Keratinocyte (primary cell): ENCODE results near the gene PARD3. TPM values are rescaled to one million over a fixed set of nuclear protein-coding genes. Genes with fewer than 3 reads are reported as not detected.

ENCODE experiments used
- DNase-seq: peaks from one replicate; pipeline ENCODE4 v3.0.0-alpha.2; 2011; ENCODE audit warnings: low read depth, missing footprints, low spot score
- FAIRE-seq: peaks from 2 replicates; lab custom pipeline; 2011; peaks lifted over from hg19 to GRCh38; lab: Jason Lieb, UNC
- H2AFZ ChIP-seq: 2 replicates; pipeline ENCODE4 v1.6.0; 2012; ENCODE audit warnings: low read length, control low read depth, inconsistent platforms; ENCODE audit not compliant: control insufficient read depth
- H3K27ac ChIP-seq: 2 replicates; pipeline ENCODE4 v1.5.1; 2011; ENCODE audit warnings: low read length; ENCODE audit not compliant: control insufficient read depth, insufficient read depth
- H3K27me3 ChIP-seq: 3 replicates; pipeline ENCODE4 v1.6.0; 2011; ENCODE audit warnings: low read length; ENCODE audit not compliant: control insufficient read depth, insufficient read depth; ENCODE audit errors: extremely low read depth
- H3K36me3 ChIP-seq, 2 experiments: 2 replicates in 1 of 2; 3 replicates in 1 of 2; pipeline ENCODE4 v1.5.1; 2011; ENCODE audit warnings: low read length in 2 of 2, mild to moderate bottlenecking in 1 of 2; ENCODE audit not compliant: control insufficient read depth in 2 of 2, insufficient read depth in 2 of 2; ENCODE audit errors: extremely low read depth in 1 of 2
- H3K4me1 ChIP-seq: 3 replicates; pipeline ENCODE4 v1.5.1; 2011; ENCODE audit warnings: low read length; ENCODE audit not compliant: control insufficient read depth, insufficient read depth; ENCODE audit errors: extremely low read depth
- H3K4me2 ChIP-seq: 3 replicates; pipeline ENCODE4 v1.6.0; 2011; ENCODE audit warnings: low read depth, low read length; ENCODE audit not compliant: control insufficient read depth, insufficient read depth; ENCODE audit errors: extremely low read depth
- H3K4me3 ChIP-seq, 3 experiments: fragments of 200-600 bp in 1 of 3; sonication (generic) in 1 of 3; 2 replicates in 2 of 3; 3 replicates in 1 of 3; pipeline ENCODE4 v1.5.1; 2011 to 2016; ENCODE audit warnings: low read length in 3 of 3, mild to moderate bottlenecking in 3 of 3, control low read depth in 2 of 3, inconsistent platforms in 1 of 3, low read depth in 1 of 3, mixed read lengths in 1 of 3, mixed run types in 1 of 3, moderate library complexity in 1 of 3; ENCODE audit not compliant: control insufficient read depth in 2 of 3, insufficient read depth in 2 of 3; ENCODE audit errors: extremely low read depth in 1 of 3
- H3K79me2 ChIP-seq: 2 replicates; pipeline ENCODE4 v1.6.0; 2012; ENCODE audit warnings: low read length; ENCODE audit not compliant: control insufficient read depth, insufficient read depth
- H3K9ac ChIP-seq: 3 replicates; pipeline ENCODE4 v1.6.0; 2011; ENCODE audit warnings: low read length; ENCODE audit not compliant: control insufficient read depth, insufficient read depth; ENCODE audit errors: extremely low read depth
- H3K9me1 ChIP-seq: 3 replicates; pipeline ENCODE4 v1.6.0; 2011; ENCODE audit warnings: low read length; ENCODE audit not compliant: control insufficient read depth, insufficient read depth; ENCODE audit errors: extremely low read depth
- H3K9me3 ChIP-seq: 2 replicates; pipeline ENCODE4 v1.5.1; 2012; ENCODE audit warnings: low read depth, low read length; ENCODE audit not compliant: control insufficient read depth
- H4K20me1 ChIP-seq: 3 replicates; pipeline ENCODE4 v1.6.0; 2011; ENCODE audit warnings: low read length; ENCODE audit not compliant: control insufficient read depth, insufficient read depth; ENCODE audit errors: extremely low read depth
- EZH2 ChIP-seq: IDR thresholded peaks from one replicate; pipeline ENCODE4 v1.6.1; 2012; ENCODE audit warnings: inconsistent platforms, mild to moderate bottlenecking, low read length, moderate library complexity
- dilution Hi-C: fragments of 300-500 bp; cut with MboI; formaldehyde crosslinking; loops from one replicate; pipeline ENCODE4 v1.7.0; 2020; ENCODE audit warnings: low sequenced_read_pairs; ENCODE audit not compliant: extremely low pct_ligation_motif_present
- polyA plus RNA-seq, 5 experiments: library from polyadenylated mRNA; depleted of rRNA in 3 of 5; stranded (reverse) in 3 of 5; stranded (forward) in 1 of 5; unstranded in 1 of 5; fragments of >200 nt; gene quantifications; 1 replicate in 1 of 5; 2 replicates in 3 of 5; 3 replicates in 1 of 5; pipeline versions ENCODE4 v1.2.1 to v1.2.3, GENCODE V29; 2011 to 2012; ENCODE audit warnings: missing spikeins in 2 of 5, low read depth in 1 of 5, low replicate concordance in 1 of 5
- TF ChIP-seq, protein P1 (sequence below), 3 experiments: IDR thresholded peaks in 1 of 3; conservative IDR thresholded peaks in 1 of 3; optimal IDR thresholded peaks in 1 of 3; 2 replicates in 2 of 3; 3 replicates in 1 of 3; pipeline versions ENCODE3 to v1.5.1; 2011; ENCODE audit warnings: low read length in 3 of 3, mild to moderate bottlenecking in 3 of 3, moderate library complexity in 2 of 3, control low read depth in 1 of 3, inconsistent platforms in 1 of 3; ENCODE audit not compliant: insufficient read depth in 2 of 3; ENCODE audit errors: extremely low read depth in 1 of 3

Gene PARD3
- polyA plus RNA-seq, 1 donor (not counting 4 experiments of a cell fraction or from before 2014, with no cell fraction given): 46.4 TPM

DNA sequence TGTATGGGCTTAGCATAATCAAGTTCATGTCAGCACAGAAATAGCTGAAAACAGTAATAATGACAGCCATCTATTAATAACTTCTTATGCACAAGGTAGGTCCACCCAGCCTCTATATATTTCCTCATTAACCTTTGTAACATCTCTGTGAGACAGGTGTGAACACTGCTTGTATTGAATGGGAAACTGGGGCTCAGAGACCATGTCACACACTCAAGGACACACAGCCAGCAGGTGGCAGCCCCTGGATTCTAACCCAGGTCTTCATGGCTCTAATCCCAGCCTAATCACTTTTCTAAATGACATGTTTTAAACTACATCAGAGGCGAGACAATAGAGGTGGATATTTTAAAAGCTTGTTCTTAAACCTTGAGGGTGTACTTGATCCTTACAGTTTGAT is 591.4 kb downstream of the PARD3 start:
- TF ChIP-seq EZH2: no peak
- TF ChIP-seq, protein P1, sequence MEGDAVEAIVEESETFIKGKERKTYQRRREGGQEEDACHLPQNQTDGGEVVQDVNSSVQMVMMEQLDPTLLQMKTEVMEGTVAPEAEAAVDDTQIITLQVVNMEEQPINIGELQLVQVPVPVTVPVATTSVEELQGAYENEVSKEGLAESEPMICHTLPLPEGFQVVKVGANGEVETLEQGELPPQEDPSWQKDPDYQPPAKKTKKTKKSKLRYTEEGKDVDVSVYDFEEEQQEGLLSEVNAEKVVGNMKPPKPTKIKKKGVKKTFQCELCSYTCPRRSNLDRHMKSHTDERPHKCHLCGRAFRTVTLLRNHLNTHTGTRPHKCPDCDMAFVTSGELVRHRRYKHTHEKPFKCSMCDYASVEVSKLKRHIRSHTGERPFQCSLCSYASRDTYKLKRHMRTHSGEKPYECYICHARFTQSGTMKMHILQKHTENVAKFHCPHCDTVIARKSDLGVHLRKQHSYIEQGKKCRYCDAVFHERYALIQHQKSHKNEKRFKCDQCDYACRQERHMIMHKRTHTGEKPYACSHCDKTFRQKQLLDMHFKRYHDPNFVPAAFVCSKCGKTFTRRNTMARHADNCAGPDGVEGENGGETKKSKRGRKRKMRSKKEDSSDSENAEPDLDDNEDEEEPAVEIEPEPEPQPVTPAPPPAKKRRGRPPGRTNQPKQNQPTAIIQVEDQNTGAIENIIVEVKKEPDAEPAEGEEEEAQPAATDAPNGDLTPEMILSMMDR (optimal IDR thresholded peaks at IDR 0.05 in 1 of 3, IDR thresholded peaks at IDR 0.05 in 1 of 3, conservative IDR thresholded peaks at IDR 0.05 in 1 of 3; ENCODE audit: extremely low read depth in 1 of 3, insufficient read depth in 2 of 3, low read length in 3 of 3): peak in 2 of 3 experiments; percentile 7 to 29
- no peaks in the 10 kb centered on the region for H3K36me3 ChIP-seq
- dilution Hi-C loops: no loop called here
- H3K4me3 ChIP-seq: no peak overlapping the region
- H3K9me1 ChIP-seq: no peaks in the 10 kb centered on the region
- H4K20me1 ChIP-seq: no peaks in the 10 kb centered on the region
- DNase-seq (no peak), FAIRE-seq (no peak)
- no peaks in the 10 kb centered on the region for H3K9me3 ChIP-seq
- H3K9ac ChIP-seq: no peak overlapping the region
- H3K4me1 ChIP-seq: peaks cover 7% of the 10 kb centered on the region
- H3K4me2 ChIP-seq: no peak overlapping the region
- H3K27ac ChIP-seq: no peak overlapping the region
- no peaks in the 10 kb centered on the region for H3K27me3 ChIP-seq
- no peaks in the 10 kb centered on the region for H3K79me2 ChIP-seq
- no peak overlapping the region for H2AFZ ChIP-seq

- Histone ChIP-seq H3K4me3 (no peak overlapping the region), H3K9me1 (no peaks in the 10 kb centered on the region), H3K4me2 (no peak overlapping the region), H2AFZ (no peak overlapping the region), H3K4me1 (peaks cover 7% of the 10 kb centered on the region), H3K27me3 (no peaks in the 10 kb centered on the region), H3K36me3 (no peaks in the 10 kb centered on the region), H3K79me2 (no peaks in the 10 kb centered on the region), H3K9ac (no peak overlapping the region), H4K20me1 (no peaks in the 10 kb centered on the region), H3K27ac (no peak overlapping the region), H3K9me3 (no peaks in the 10 kb centered on the region)
- TF ChIP-seq EZH2: no peak
- TF ChIP-seq, protein P1 (optimal IDR thresholded peaks at IDR 0.05 in 1 of 3, IDR thresholded peaks at IDR 0.05 in 1 of 3, conservative IDR thresholded peaks at IDR 0.05 in 1 of 3; ENCODE audit: extremely low read depth in 1 of 3, insufficient read depth in 2 of 3, low read length in 3 of 3): no peak
- DNase-seq (no peak), FAIRE-seq (no peak)
- dilution Hi-C loops: no loop called here
Observed at GRCh38 chr10:34222359-34222758, 592.7 kb downstream of the PARD3 start.
